AG20443 (cell line): ENCODE results near the gene PCDH19.

Experiments
- DNase-seq: peaks from one replicate; pipeline ENCODE4 v3.0.0; 2012; ENCODE audit warnings: low spot score, mixed read lengths

The PCDH19 gene

GRCh38 chrX:100407147-100407783 lies 2.8 kb downstream of the PCDH19 start:
- DNase-seq, result no peak

- DNase-seq, result no peak
These were observed 4.6 kb downstream of the PCDH19 start for GRCh38 chrX:100405424-100405823.

- no peak for DNase-seq
These were observed 5.2 kb downstream of the PCDH19 start for GRCh38 chrX:100404851-100405250.

- no peak for DNase-seq
These were observed 14.3 kb downstream of the PCDH19 start for GRCh38 chrX:100395781-100396180.

- no peak for DNase-seq
These were observed 28.5 kb downstream of the PCDH19 start for GRCh38 chrX:100381619-100382018.

- DNase-seq, result peak; percentile 11
These were observed 30.6 kb downstream of the PCDH19 start for GRCh38 chrX:100379388-100379986.

GRCh38 chrX:100377826-100378225 lies 32.2 kb downstream of the PCDH19 start:
- no peak for DNase-seq

- no peak for DNase-seq
These were observed 33.5 kb downstream of the PCDH19 start for GRCh38 chrX:100376576-100376975.

- DNase-seq, result no peak
These were observed 36.4 kb downstream of the PCDH19 start for GRCh38 chrX:100373673-100374072.

GRCh38 chrX:100368167-100368566 lies 41.9 kb downstream of the PCDH19 start:
- peak; percentile 8 for DNase-seq

- no peak for DNase-seq
These were observed 46.2 kb downstream of the PCDH19 start for GRCh38 chrX:100363896-100364295.

- DNase-seq, result no peak
These were observed 51.3 kb downstream of the PCDH19 start for GRCh38 chrX:100358766-100359165.

GRCh38 chrX:100356351-100356896 lies 53.6 kb downstream of the PCDH19 start:
- no peak for DNase-seq

GRCh38 chrX:100355680-100356079 lies 54.4 kb downstream of the PCDH19 start:
- no peak for DNase-seq

- no peak for DNase-seq
These were observed 56.7 kb downstream of the PCDH19 start for GRCh38 chrX:100353326-100353725.

GRCh38 chrX:100350704-100351489 lies 59.2 kb downstream of the PCDH19 start:
- no peak for DNase-seq

- DNase-seq, result no peak
These were observed 60.7 kb downstream of the PCDH19 start for GRCh38 chrX:100349391-100349790.

GRCh38 chrX:100341142-100341510 lies 68.9 kb downstream of the PCDH19 start:
- DNase-seq, result no peak

GRCh38 chrX:100340491-100341141 lies 69.5 kb downstream of the PCDH19 start:
- no peak for DNase-seq

- DNase-seq, result no peak
These were observed 81.7 kb downstream of the PCDH19 start for GRCh38 chrX:100328351-100328750.

GRCh38 chrX:100319716-100320115 lies 90.4 kb downstream of the PCDH19 start:
- DNase-seq, result no peak

GRCh38 chrX:100316987-100317386 lies 93.1 kb downstream of the PCDH19 start:
- DNase-seq, result no peak
